HFF-Myc (cell line): ENCODE results near the gene ANKRD55.
"Not testable (repeated sequence)": the region's sequence is repeated elsewhere in the genome, so short reads cannot be mapped to it uniquely, and the experiment has no call there.

Source experiments
- DNase-seq: peaks from one replicate; pipeline ENCODE4 v3.0.0-alpha.2; 2011; ENCODE audit warnings: low read depth; ENCODE audit errors: extremely low read depth
- H3K4me3 ChIP-seq: replicated peaks from 2 replicates; pipeline ENCODE4 v1.5.1; 2011; ENCODE audit warnings: low read depth, mild to moderate bottlenecking, control low read depth, low read length
- TF ChIP-seq, protein P1 (sequence below): IDR thresholded peaks from 2 replicates; pipeline ENCODE4 v1.5.1; 2012; ENCODE audit warnings: mild to moderate bottlenecking, low read depth, low read length, control low read depth; ENCODE audit errors: missing control alignments

Gene ANKRD55

DNA sequence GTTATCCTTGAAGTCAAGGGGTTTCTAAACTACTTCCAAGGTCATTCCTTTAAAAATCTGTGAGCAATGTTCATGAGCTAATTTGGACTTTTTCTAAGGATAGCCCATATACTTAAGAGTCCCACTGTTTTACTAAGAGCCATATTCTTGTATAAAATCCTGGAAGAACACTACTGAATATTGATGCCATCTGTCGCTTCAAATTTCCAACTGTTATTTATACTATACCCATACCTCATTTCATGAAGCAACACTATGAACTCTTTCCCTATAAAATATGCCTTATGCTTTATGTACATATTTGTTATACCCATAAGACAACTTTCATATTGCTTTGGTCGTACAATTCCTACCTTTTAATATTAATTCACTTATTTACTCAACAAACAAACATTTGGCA is 12.4 kb upstream of the ANKRD55 start:
- TF ChIP-seq, protein P1, sequence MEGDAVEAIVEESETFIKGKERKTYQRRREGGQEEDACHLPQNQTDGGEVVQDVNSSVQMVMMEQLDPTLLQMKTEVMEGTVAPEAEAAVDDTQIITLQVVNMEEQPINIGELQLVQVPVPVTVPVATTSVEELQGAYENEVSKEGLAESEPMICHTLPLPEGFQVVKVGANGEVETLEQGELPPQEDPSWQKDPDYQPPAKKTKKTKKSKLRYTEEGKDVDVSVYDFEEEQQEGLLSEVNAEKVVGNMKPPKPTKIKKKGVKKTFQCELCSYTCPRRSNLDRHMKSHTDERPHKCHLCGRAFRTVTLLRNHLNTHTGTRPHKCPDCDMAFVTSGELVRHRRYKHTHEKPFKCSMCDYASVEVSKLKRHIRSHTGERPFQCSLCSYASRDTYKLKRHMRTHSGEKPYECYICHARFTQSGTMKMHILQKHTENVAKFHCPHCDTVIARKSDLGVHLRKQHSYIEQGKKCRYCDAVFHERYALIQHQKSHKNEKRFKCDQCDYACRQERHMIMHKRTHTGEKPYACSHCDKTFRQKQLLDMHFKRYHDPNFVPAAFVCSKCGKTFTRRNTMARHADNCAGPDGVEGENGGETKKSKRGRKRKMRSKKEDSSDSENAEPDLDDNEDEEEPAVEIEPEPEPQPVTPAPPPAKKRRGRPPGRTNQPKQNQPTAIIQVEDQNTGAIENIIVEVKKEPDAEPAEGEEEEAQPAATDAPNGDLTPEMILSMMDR: no peak
- DNase-seq: no peak
- H3K4me3 ChIP-seq: no peak overlapping the region

DNA sequence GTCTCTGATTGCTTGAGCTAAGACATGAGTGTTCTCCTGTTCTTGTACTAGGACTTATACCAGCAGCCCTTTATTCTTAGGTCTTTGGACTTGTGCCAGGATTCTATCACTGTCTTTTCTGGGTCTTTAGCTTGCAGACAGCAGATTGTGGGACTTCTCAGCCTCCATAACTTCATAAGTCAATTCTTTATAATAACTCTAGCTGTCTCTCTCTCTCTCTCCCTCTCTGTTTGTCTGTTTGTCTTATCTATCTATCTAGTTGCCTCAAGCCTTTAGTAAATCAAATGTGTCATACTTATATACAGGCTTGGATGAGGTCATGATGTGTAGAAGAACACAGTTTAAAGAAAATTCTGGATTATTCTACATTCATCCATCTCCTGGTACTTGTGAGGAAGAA is 11.5 kb upstream of the ANKRD55 start:
- H3K4me3 ChIP-seq: no peak overlapping the region
- DNase-seq: no peak
- TF ChIP-seq, protein P1: no peak

DNA sequence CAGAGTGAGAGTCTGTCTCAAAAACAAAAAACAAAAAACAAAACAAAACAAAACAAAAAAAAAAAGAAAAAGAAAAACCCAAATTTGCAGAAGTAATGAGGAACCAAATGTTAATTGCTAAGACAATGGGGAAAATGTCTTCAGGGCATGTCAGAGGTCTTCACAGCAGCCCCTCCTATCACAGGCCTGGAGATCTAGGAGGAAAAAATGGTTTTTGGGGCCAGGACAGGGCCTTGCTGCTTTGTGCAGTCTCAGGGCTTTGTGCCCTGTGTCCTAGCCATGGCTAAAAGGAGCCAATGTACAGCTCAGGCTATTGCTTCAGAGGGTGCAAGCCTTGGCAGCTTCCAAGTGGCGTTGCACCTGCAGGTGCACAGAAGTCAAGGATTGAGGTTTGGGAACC is 9.1 kb upstream of the ANKRD55 start:
- not testable (repeated sequence) for H3K4me3 ChIP-seq, DNase-seq

DNA sequence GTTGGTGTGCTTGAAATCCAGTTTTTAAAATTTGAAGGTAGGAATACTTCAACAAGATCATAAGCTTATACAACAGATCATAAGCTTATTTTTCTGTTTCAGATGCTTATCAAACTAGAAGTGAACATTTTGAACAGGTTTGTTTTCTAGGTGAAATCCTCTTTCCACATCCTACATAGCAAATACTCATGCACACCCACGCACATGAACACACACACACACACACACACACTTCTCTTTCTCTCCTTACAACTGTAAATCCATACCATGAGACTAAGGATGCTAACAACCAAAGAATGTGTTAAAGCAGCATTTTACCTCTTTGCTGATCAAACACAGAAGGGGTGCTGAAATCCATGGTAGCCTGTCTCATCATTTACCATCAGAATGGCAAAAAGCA is 592 bp downstream of the ANKRD55 start:
- DNase-seq: no peak
- TF ChIP-seq, protein P1: no peak
- no peak overlapping the region for H3K4me3 ChIP-seq

DNA sequence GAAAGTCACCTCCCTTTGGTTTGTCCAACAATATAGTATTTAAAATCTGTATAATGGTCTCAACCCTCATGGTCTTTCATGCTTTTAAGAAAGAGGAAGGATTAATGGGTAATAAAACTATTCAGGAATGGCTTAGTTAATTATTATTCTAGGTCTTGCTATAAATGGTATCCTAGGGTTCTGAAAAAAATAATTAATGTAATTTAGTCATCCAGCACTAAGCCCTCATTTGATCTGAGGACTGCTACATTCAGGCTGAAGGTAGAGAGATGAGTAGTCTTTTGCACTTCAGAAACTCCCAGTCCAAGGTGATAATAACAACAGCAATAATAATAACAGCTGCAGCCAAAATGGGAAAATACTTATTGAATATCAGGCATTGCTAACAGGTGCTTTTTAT is 2.6 kb downstream of the ANKRD55 start:
- DNase-seq: no peak
- H3K4me3 ChIP-seq: no peak overlapping the region
- TF ChIP-seq, protein P1: no peak

DNA sequence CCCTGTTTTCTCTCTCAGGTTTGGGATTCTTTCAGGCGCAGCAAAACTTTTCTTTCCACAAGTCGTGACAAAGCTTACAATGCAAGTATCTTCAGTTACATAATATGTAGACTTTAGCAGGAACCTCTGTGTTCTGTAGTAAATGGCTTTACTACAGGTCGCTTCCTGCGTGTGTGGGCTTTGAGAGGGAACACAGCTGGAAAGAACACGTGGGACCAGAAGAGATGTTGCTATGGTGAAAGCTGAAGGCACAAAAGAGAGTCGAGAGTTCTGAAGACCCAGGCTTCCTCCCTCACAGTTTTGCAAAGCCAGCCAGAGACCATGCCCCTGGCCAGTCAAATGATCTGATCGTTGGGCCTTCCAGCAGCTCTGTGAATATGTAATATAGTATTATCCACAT is 4.0 kb downstream of the ANKRD55 start:
- TF ChIP-seq, protein P1: no peak
- no peak for DNase-seq
- H3K4me3 ChIP-seq: no peak overlapping the region

DNA sequence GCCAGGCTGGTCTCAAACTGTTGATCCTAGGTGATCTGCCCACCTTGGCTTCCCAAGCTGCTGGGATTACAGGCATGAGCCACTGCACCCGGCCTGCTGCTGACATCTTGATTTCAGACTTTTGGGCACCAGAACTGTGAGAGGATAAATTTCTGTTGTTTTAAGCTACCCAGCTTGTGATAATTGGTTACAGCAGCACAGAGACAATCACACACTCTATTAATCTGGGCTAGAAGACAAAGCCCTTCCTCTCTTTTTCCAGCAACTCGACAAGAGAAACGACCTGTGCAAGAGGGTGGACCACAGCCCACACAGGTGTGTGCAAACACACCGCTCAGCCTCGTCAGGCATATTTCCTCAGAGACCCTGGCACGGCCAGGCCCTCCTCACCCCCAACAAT is 4.5 kb downstream of the ANKRD55 start:
- TF ChIP-seq, protein P1: no peak
- H3K4me3 ChIP-seq: no peak overlapping the region
- no peak for DNase-seq
